Brain pericyte (primary cell): ENCODE data around the gene ELK4.

Experiments
- DNase-seq: peaks from one replicate; pipeline ENCODE4 v3.0.0-alpha.2; 2012; ENCODE audit warnings: low read depth, low spot score

ELK4 gene

GRCh38 chr1:205630241-205630640, 1.6 kb downstream of the ELK4 start:
- DNase-seq: no peak

- DNase-seq: no peak
Measured at GRCh38 chr1:205629751-205630150, 2.1 kb downstream of the ELK4 start.

- no peak for DNase-seq
Measured at GRCh38 chr1:205627956-205628355, 3.9 kb downstream of the ELK4 start.

- no peak for DNase-seq
Measured at GRCh38 chr1:205626216-205626615, 5.6 kb downstream of the ELK4 start.

- DNase-seq: no peak
Measured at GRCh38 chr1:205623646-205624045, 8.2 kb downstream of the ELK4 start.

- no peak for DNase-seq
Measured at GRCh38 chr1:205620269-205620668, 11.5 kb downstream of the ELK4 start.

GRCh38 chr1:205619376-205619775, 12.4 kb downstream of the ELK4 start:
- DNase-seq: no peak

- no peak for DNase-seq
Measured at GRCh38 chr1:205616563-205617293, 15.1 kb downstream of the ELK4 start.

- no peak for DNase-seq
Measured at GRCh38 chr1:205615789-205616188, 16.0 kb downstream of the ELK4 start.

- no peak for DNase-seq
Measured at GRCh38 chr1:205613854-205614412, 17.9 kb downstream of the ELK4 start.

- no peak for DNase-seq
Measured at GRCh38 chr1:205612556-205612955, 19.3 kb downstream of the ELK4 start.

GRCh38 chr1:205612104-205612503, 19.7 kb downstream of the ELK4 start:
- no peak for DNase-seq

- no peak for DNase-seq
Measured at GRCh38 chr1:205610901-205611466, 20.8 kb downstream of the ELK4 start.

- DNase-seq: no peak
Measured at GRCh38 chr1:205610036-205610435, 21.8 kb downstream of the ELK4 start.

- no peak for DNase-seq
Measured at GRCh38 chr1:205604825-205605505, 26.8 kb downstream of the ELK4 start.

GRCh38 chr1:205604059-205604458, 27.8 kb downstream of the ELK4 start:
- no peak for DNase-seq

- DNase-seq: no peak
Measured at GRCh38 chr1:205601205-205601604, 30.6 kb downstream of the ELK4 start.

- peak; percentile 22 for DNase-seq
Measured at GRCh38 chr1:205600085-205600484, 31.7 kb downstream of the ELK4 start.

GRCh38 chr1:205599669-205600042, 32.2 kb downstream of the ELK4 start:
- no peak for DNase-seq

GRCh38 chr1:205598841-205599668, 32.8 kb downstream of the ELK4 start:
- peak; percentile 44 for DNase-seq

GRCh38 chr1:205597691-205598314, 34.0 kb downstream of the ELK4 start:
- DNase-seq: no peak
